ACC112 (cell line): Measurements from ENCODE around the gene TLCD1.
A peak's percentile ranks its signal among the peaks of the same experiment; 100 is the strongest.
"Not testable (repeated sequence)": the region's sequence is repeated elsewhere in the genome, so short reads cannot be mapped to it uniquely, and the experiment has no call there.

Experiments used
- H2AFZ ChIP-seq: fragments of 200-600 bp; sonication (generic); one replicate; pipeline ENCODE4 v1.6.0; 2017; ENCODE audit warnings: antibody characterized with exemption, low read length; ENCODE audit not compliant: unreplicated experiment
- H3K27ac ChIP-seq: fragments of 200-600 bp; sonication (generic); 2 replicates; pipeline ENCODE4 v1.5.1; 2014; ENCODE audit warnings: low read depth, mild to moderate bottlenecking, antibody characterized with exemption, low read length, moderate library complexity
- H3K27me3 ChIP-seq: fragments of 200-600 bp; sonication (generic); 2 replicates; pipeline ENCODE4 v1.6.1; 2014; ENCODE audit warnings: mild to moderate bottlenecking, antibody characterized with exemption, low read length, moderate library complexity, mixed read lengths; ENCODE audit not compliant: insufficient read depth
- H3K36me3 ChIP-seq: fragments of 200-600 bp; sonication (generic); 2 replicates; pipeline ENCODE4 v1.6.1; 2016; ENCODE audit warnings: mild to moderate bottlenecking, antibody characterized with exemption, low read length, moderate library complexity, mixed read lengths; ENCODE audit not compliant: insufficient read depth
- H3K4me1 ChIP-seq: fragments of 200-600 bp; sonication (generic); one replicate; pipeline ENCODE4 v1.6.1; 2016; ENCODE audit warnings: low read length, mixed read lengths; ENCODE audit not compliant: insufficient read depth, unreplicated experiment, control insufficient read depth
- H3K4me3 ChIP-seq: fragments of 200-600 bp; sonication (generic); 2 replicates; pipeline ENCODE4 v1.5.1; 2014; ENCODE audit warnings: mild to moderate bottlenecking, low read depth, low read length
- H3K79me2 ChIP-seq: fragments of 200-600 bp; sonication (generic); one replicate; pipeline ENCODE4 v1.6.0; 2016; ENCODE audit warnings: low read length; ENCODE audit not compliant: control insufficient read depth, unreplicated experiment, insufficient read depth

TLCD1 gene

GRCh38 chr17:28725660-28726225 is 290 bp downstream of the TLCD1 start:
- Histone ChIP-seq H3K4me1 (peaks cover 23% of the 10 kb centered on the region), H3K36me3 (peaks cover 26% of the 10 kb centered on the region), H3K4me3 (peak overlapping the region; percentile 85), H3K27ac (peak overlapping the region; percentile 69), H2AFZ (peak overlapping the region; percentile 48), H3K79me2 (peaks cover 27% of the 10 kb centered on the region), H3K27me3 (no peaks in the 10 kb centered on the region)

- H3K36me3 ChIP-seq, result peaks cover 27% of the 10 kb centered on the region
Measured at GRCh38 chr17:28725166-28725659, 820 bp downstream of the TLCD1 start.

GRCh38 chr17:28724500-28725165 is 1.4 kb downstream of the TLCD1 start:
- H3K79me2 ChIP-seq, result peaks cover 36% of the 10 kb centered on the region
- peak overlapping the region; percentile 85 for H3K4me3 ChIP-seq
- peak overlapping the region; percentile 69 for H3K27ac ChIP-seq
- H3K36me3 ChIP-seq, result peaks cover 27% of the 10 kb centered on the region
- no peak overlapping the region for H2AFZ ChIP-seq
- peaks cover 23% of the 10 kb centered on the region for H3K4me1 ChIP-seq
- H3K27me3 ChIP-seq, result no peaks in the 10 kb centered on the region

More at GRCh38 chr17:28725166-28725659, 820 bp downstream of the TLCD1 start:
- H3K27ac ChIP-seq, result peak overlapping the region; percentile 69
- peak overlapping the region; percentile 85 for H3K4me3 ChIP-seq
- H3K4me1 ChIP-seq, result peaks cover 23% of the 10 kb centered on the region
- H3K79me2 ChIP-seq, result peaks cover 32% of the 10 kb centered on the region
- no peaks in the 10 kb centered on the region for H3K27me3 ChIP-seq
- no peak overlapping the region for H2AFZ ChIP-seq

GRCh38 chr17:28723836-28724499 is 2.1 kb downstream of the TLCD1 start:
- peak overlapping the region; percentile 69 for H3K27ac ChIP-seq
- H3K27me3 ChIP-seq, H2AFZ ChIP-seq: not testable (repeated sequence)
- H3K79me2 ChIP-seq, result peaks cover 36% of the 10 kb centered on the region
- peaks cover 23% of the 10 kb centered on the region for H3K4me1 ChIP-seq
- H3K4me3 ChIP-seq, result 0 out of 2 replicates have a peak overlapping the region, but pooled peaks have one; percentile 85
- H3K36me3 ChIP-seq, result peaks cover 27% of the 10 kb centered on the region

GRCh38 chr17:28723159-28723835 is 2.7 kb downstream of the TLCD1 start:
- Histone ChIP-seq H3K4me1 (peaks cover 28% of the 10 kb centered on the region), H3K79me2 (peaks cover 36% of the 10 kb centered on the region), H3K4me3 (peak overlapping the region; percentile 95), H3K36me3 (peaks cover 27% of the 10 kb centered on the region), H3K27me3 (no peaks in the 10 kb centered on the region), H2AFZ (no peak overlapping the region), H3K27ac (peak overlapping the region; percentile 46)

- Histone ChIP-seq H3K27me3 (no peaks in the 10 kb centered on the region), H3K79me2 (peaks cover 36% of the 10 kb centered on the region), H2AFZ (no peak overlapping the region), H3K27ac (peak overlapping the region; percentile 46), H3K4me1 (peaks cover 30% of the 10 kb centered on the region), H3K36me3 (peaks cover 27% of the 10 kb centered on the region), H3K4me3 (peak overlapping the region; percentile 95)
Measured at GRCh38 chr17:28722417-28723158, 3.4 kb downstream of the TLCD1 start.

GRCh38 chr17:28720997-28721329 is 5.1 kb downstream of the TLCD1 start:
- peak overlapping the region; percentile 95 for H3K4me3 ChIP-seq
- not testable (repeated sequence) for H2AFZ ChIP-seq, H3K27me3 ChIP-seq
- peaks cover 52% of the 10 kb centered on the region for H3K79me2 ChIP-seq
- H3K4me1 ChIP-seq, result peaks cover 35% of the 10 kb centered on the region
- peaks cover 27% of the 10 kb centered on the region for H3K36me3 ChIP-seq
- peak overlapping the region; percentile 75 for H3K27ac ChIP-seq

GRCh38 chr17:28720247-28720996 is 5.6 kb downstream of the TLCD1 start:
- Histone ChIP-seq H3K4me1 (peaks cover 40% of the 10 kb centered on the region), H3K27me3 (no peaks in the 10 kb centered on the region), H3K79me2 (peaks cover 57% of the 10 kb centered on the region), H3K4me3 (peak overlapping the region; percentile 95), H3K36me3 (peaks cover 28% of the 10 kb centered on the region), H2AFZ (no peak overlapping the region), H3K27ac (peak overlapping the region; percentile 75)

GRCh38 chr17:28719021-28719433 is 7.0 kb downstream of the TLCD1 start:
- peaks cover 63% of the 10 kb centered on the region for H3K79me2 ChIP-seq
- peak overlapping the region; percentile 95 for H3K4me3 ChIP-seq
- no peak overlapping the region for H2AFZ ChIP-seq
- H3K4me1 ChIP-seq, result peaks cover 28% of the 10 kb centered on the region
- peak overlapping the region; percentile 75 for H3K27ac ChIP-seq
- no peaks in the 10 kb centered on the region for H3K27me3 ChIP-seq
- peaks cover 39% of the 10 kb centered on the region for H3K36me3 ChIP-seq
